H1 (cell line): ENCODE data around the gene SPIB. TPM values are rescaled to one million over a fixed set of nuclear protein-coding genes. Genes with fewer than 3 reads are reported as not detected.

Source experiments
- CTCF ChIA-PET: fragments of 300-600 bp; sonication (Branson Sonifier 250); formaldehyde crosslinking; loops from one replicate; lab custom pipeline; 2021; ENCODE audit not compliant: partially characterized antibody; lab: Charles Lee
- POLR2A ChIA-PET: fragments of 300-600 bp; sonication (Branson Sonifier 250); formaldehyde crosslinking; loops from one replicate; lab custom pipeline; 2021; ENCODE audit warnings: inconsistent platforms; ENCODE audit not compliant: partially characterized antibody; lab: Charles Lee
- DNase-seq, 2 experiments: peaks; one replicate each; pipeline versions ENCODE4 v3.0.0 to v3.0.0-alpha.2; 2010 to 2022; ENCODE audit warnings: low spot score in 2 of 2, low read depth in 1 of 2, mixed read lengths in 1 of 2
- FAIRE-seq: peaks from 2 replicates; lab custom pipeline; 2011; peaks lifted over from hg19 to GRCh38; lab: Jason Lieb, UNC
- H2AFZ ChIP-seq: 2 replicates; pipeline ENCODE4 v1.8.1; 2012; ENCODE audit warnings: low read length, inconsistent platforms
- H2AK5ac ChIP-seq: 2 replicates; pipeline ENCODE4 v1.6.1; 2013; ENCODE audit warnings: low read depth, low read length
- H2BK120ac ChIP-seq: replicated peaks from 2 replicates; pipeline ENCODE3; 2013; ENCODE audit warnings: low read depth, low read length, inconsistent platforms
- H2BK12ac ChIP-seq: 2 replicates; pipeline ENCODE4 v1.6.1; 2013; ENCODE audit warnings: low read depth, low read length
- H2BK15ac ChIP-seq: 2 replicates; pipeline ENCODE4 v1.6.1; 2013; ENCODE audit warnings: low read length
- H2BK20ac ChIP-seq: 2 replicates; pipeline ENCODE4 v1.6.1; 2013; ENCODE audit warnings: low read length
- H2BK5ac ChIP-seq: 2 replicates; pipeline ENCODE4 v1.6.1; 2013; ENCODE audit warnings: low read depth, low read length
- H3K14ac ChIP-seq: 2 replicates; pipeline ENCODE4 v1.6.1; 2013; ENCODE audit warnings: inconsistent platforms; ENCODE audit not compliant: insufficient read length
- H3K18ac ChIP-seq: 2 replicates; pipeline ENCODE4 v1.6.1; 2013; ENCODE audit warnings: low read length; ENCODE audit errors: extremely low read depth
- H3K23ac ChIP-seq: 2 replicates; pipeline ENCODE4 v1.6.1; 2013; ENCODE audit warnings: inconsistent platforms; ENCODE audit not compliant: insufficient read length
- H3K23me2 ChIP-seq: 2 replicates; pipeline ENCODE4 v1.6.1; 2013; ENCODE audit warnings: low read depth, low read length
- H3K27ac ChIP-seq: 2 replicates; pipeline ENCODE4 v1.6.1; 2011; ENCODE audit warnings: low read depth, low read length, inconsistent platforms
- H3K27me3 ChIP-seq, 4 experiments: replicated peaks in 1 of 4; 1 replicate in 1 of 4; 2 replicates in 3 of 4; pipeline versions ENCODE4 v1.6.1 to v1.8.1; 2011 to 2013; ENCODE audit warnings: low read length in 3 of 4, mild to moderate bottlenecking in 3 of 4, inconsistent platforms in 2 of 4, mixed read lengths in 2 of 4, moderate library complexity in 1 of 4; ENCODE audit not compliant: control insufficient read depth in 3 of 4, insufficient read depth in 3 of 4; ENCODE audit errors: extremely low read depth in 1 of 4
- H3K36me3 ChIP-seq, 4 experiments: 2 replicates each; pipeline versions ENCODE4 v1.6.1 to v1.8.1; 2011 to 2013; ENCODE audit warnings: mild to moderate bottlenecking in 4 of 4, low read length in 3 of 4, moderate library complexity in 2 of 4, control low read depth in 1 of 4, inconsistent platforms in 1 of 4; ENCODE audit not compliant: insufficient read depth in 4 of 4, control insufficient read depth in 2 of 4
- H3K4ac ChIP-seq: replicated peaks from 2 replicates; pipeline ENCODE3; 2013; ENCODE audit warnings: low read length, low read depth, mixed read lengths, inconsistent platforms; ENCODE audit not compliant: insufficient read length
- H3K4me1 ChIP-seq, 4 experiments: replicated peaks in 1 of 4; 1 replicate in 1 of 4; 2 replicates in 3 of 4; pipeline versions ENCODE4 v1.6.1 to v1.8.1; 2011 to 2013; ENCODE audit warnings: low read length in 3 of 4, inconsistent platforms in 2 of 4, mixed read lengths in 1 of 4; ENCODE audit not compliant: insufficient read depth in 4 of 4, control insufficient read depth in 3 of 4
- H3K4me2 ChIP-seq, 2 experiments: 2 replicates each; pipeline versions ENCODE4 v1.6.1 to v1.8.1; 2011 to 2013; ENCODE audit warnings: low read depth in 2 of 2, low read length in 2 of 2, control low read depth in 1 of 2, inconsistent platforms in 1 of 2, mild to moderate bottlenecking in 1 of 2; ENCODE audit not compliant: insufficient read depth in 1 of 2
- H3K4me3 ChIP-seq, 4 experiments: fragments of 200-600, 300-600 bp in 1 of 4; sonication (generic), shearing (Covaris generic), sonication (Bioruptor Twin) in 1 of 4; 2 replicates each; pipeline versions ENCODE4 v1.5.1 to v1.8.1; 2011 to 2016; ENCODE audit warnings: low read length in 4 of 4, low read depth in 3 of 4, control low read depth in 2 of 4, inconsistent platforms in 2 of 4, mild to moderate bottlenecking in 2 of 4, mixed read lengths in 1 of 4, moderate library complexity in 1 of 4; ENCODE audit not compliant: insufficient read depth in 2 of 4; ENCODE audit errors: extremely low read depth in 1 of 4
- H3K56ac ChIP-seq: replicated peaks from 2 replicates; pipeline ENCODE3; 2013; ENCODE audit warnings: low read depth, mild to moderate bottlenecking, mixed read lengths, low read length, inconsistent platforms; ENCODE audit not compliant: insufficient read length
- H3K79me1 ChIP-seq: 2 replicates; pipeline ENCODE4 v1.6.1; 2013; ENCODE audit warnings: low read depth, low read length, control low read depth
- H3K79me2 ChIP-seq, 2 experiments: 2 replicates each; pipeline versions ENCODE4 v1.6.1 to v1.8.1; 2012 to 2013; ENCODE audit warnings: low read length in 2 of 2, mild to moderate bottlenecking in 2 of 2, inconsistent platforms in 1 of 2; ENCODE audit not compliant: insufficient read depth in 2 of 2, control insufficient read depth in 1 of 2
- H3K9ac ChIP-seq, 4 experiments: replicated peaks in 1 of 4; 1 replicate in 1 of 4; 2 replicates in 3 of 4; pipeline versions ENCODE4 v1.6.1 to v1.8.1; 2011 to 2013; ENCODE audit warnings: low read depth in 3 of 4, low read length in 3 of 4, control low read depth in 2 of 4, mild to moderate bottlenecking in 2 of 4, moderate library complexity in 2 of 4, inconsistent platforms in 1 of 4; ENCODE audit errors: extremely low read depth in 1 of 4
- H3K9me3 ChIP-seq, 2 experiments: 2 replicates each; pipeline versions ENCODE4 v1.6.1 to v1.8.1; 2012 to 2013; ENCODE audit warnings: mild to moderate bottlenecking in 2 of 2, moderate library complexity in 2 of 2, control low read depth in 1 of 2, inconsistent platforms in 1 of 2, low read depth in 1 of 2, low read length in 1 of 2, mixed read lengths in 1 of 2; ENCODE audit not compliant: insufficient read depth in 2 of 2
- H4K20me1 ChIP-seq, 2 experiments: replicated peaks in 1 of 2; 2 replicates each; pipeline versions ENCODE3 to v1.8.1; 2011 to 2013; ENCODE audit warnings: inconsistent platforms in 2 of 2, low read length in 2 of 2, mild to moderate bottlenecking in 1 of 2; ENCODE audit not compliant: insufficient read depth in 2 of 2, control insufficient read depth in 1 of 2
- H4K5ac ChIP-seq: 2 replicates; pipeline ENCODE4 v1.6.1; 2013; ENCODE audit warnings: low read length, low read depth, mixed read lengths, inconsistent platforms; ENCODE audit not compliant: insufficient read length
- H4K8ac ChIP-seq: 2 replicates; pipeline ENCODE4 v1.8.0; 2013; ENCODE audit warnings: mild to moderate bottlenecking, moderate library complexity, low read length, inconsistent platforms; ENCODE audit not compliant: insufficient read depth; ENCODE audit errors: extremely low read depth
- H4K91ac ChIP-seq: replicated peaks from 2 replicates; pipeline ENCODE3; 2013; ENCODE audit warnings: low read length, mixed read lengths, inconsistent platforms; ENCODE audit not compliant: insufficient read length
- ASH2L ChIP-seq: fragments of 200-600, 300-600 bp; sonication (generic); IDR thresholded peaks from one replicate; pipeline ENCODE4 v1.7.1; 2017; ENCODE audit warnings: low read length
- BCL11A ChIP-seq, 2 experiments: IDR thresholded peaks; one replicate each; pipeline ENCODE4 v1.6.1; 2011; ENCODE audit warnings: low read depth in 2 of 2, low read length in 2 of 2, mild to moderate bottlenecking in 2 of 2
- POLR2AphosphoS5 ChIP-seq: IDR thresholded peaks from 2 replicates; pipeline ENCODE4 v1.6.1; 2011; ENCODE audit warnings: low read depth, low read length
- SUZ12 ChIP-seq: fragments of 200-600 bp; sonication (generic); IDR thresholded peaks from 2 replicates; pipeline ENCODE4 v1.6.1; 2012; ENCODE audit warnings: mild to moderate bottlenecking, inconsistent platforms, low read length, moderate library complexity, mixed read lengths
- TBP ChIP-seq: IDR thresholded peaks from 2 replicates; pipeline ENCODE4 v1.6.1; 2011; ENCODE audit warnings: low read depth, low read length, improper control_type of control experiment
- ZNF274 ChIP-seq: IDR thresholded peaks from 2 replicates; pipeline ENCODE4 v1.7.0; 2012; ENCODE audit warnings: low read length, borderline replicate concordance; ENCODE audit errors: extremely low read depth
- WGBS, 2 experiments: shearing (Covaris generic) in 1 of 2; methylation state at CpG; one replicate each; pipeline versions ENCODE4 v1.1.6 to v1.1.7; 2013 to 2015; ENCODE audit warnings: low lambda C conversion rate in 2 of 2, mixed read lengths in 2 of 2, inconsistent platforms in 1 of 2, low coverage in 1 of 2, missing lambda C conversion rate in 1 of 2; ENCODE audit not compliant: insufficient replicate concordance in 2 of 2, insufficient coverage in 1 of 2, insufficient read length in 1 of 2; ENCODE audit errors: extremely low coverage in 1 of 2, missing lambda C conversion rate in 1 of 2; 5-methylcytosine and 5-hydroxymethylcytosine counted together
- polyA plus RNA-seq, 7 experiments: library from polyadenylated mRNA; depleted of rRNA in 3 of 7; stranded (reverse) in 5 of 7; unstranded in 2 of 7; fragments of >200 nt in 5 of 7; fragments of 200-250 nt in 2 of 7; gene quantifications; 1 replicate in 5 of 7; 2 replicates in 1 of 7; 4 replicates in 1 of 7; pipeline versions ENCODE4 v1.2.1 to v1.2.3, GENCODE V29; 2011 to 2013; ENCODE audit warnings: missing spikeins in 2 of 7, mixed read lengths in 2 of 7
- total RNA-seq: library from RNA; stranded (reverse); fragmentation: NEBNext Ultra II Directional; extraction: Animal tissue kit (Norgen Biotek cat#: 25700); gene quantifications from 2 replicates; pipeline ENCODE4 v1.2.1, GENCODE V29; 2021

The SPIB gene
- total and polyA plus RNA-seq, 2 of the 8 experiments (the other 6 are each of a cell fraction or from before 2014, with no cell fraction given), result 11.1 to 17.4 TPM

- Histone ChIP-seq H2BK15ac (no peak overlapping the region), H3K4ac (no peak overlapping the region), H4K91ac (no peak overlapping the region), H4K20me1 (peaks cover 7 to 8% of the 10 kb centered on the region in 2 experiments), H3K4me2 (no peak overlapping the region), H3K23me2 (peaks cover 2% of the 10 kb centered on the region; the same call in 1 of the 2 replicates), H3K27me3 (no peaks in the 10 kb centered on the region; a peak in 2 of 7 replicates), H3K9me3 (peaks cover 3 to 9% of the 10 kb centered on the region in 2 experiments; a peak in 3 of 4 replicates), H3K79me2 (peaks cover 4 to 16% of the 10 kb centered on the region in 2 experiments; a peak in 3 of 4 replicates), H2AK5ac (no peak overlapping the region), H3K56ac (no peak overlapping the region), H2BK12ac (no peak overlapping the region), H2BK120ac (no peak overlapping the region), H3K9ac (no peak overlapping the region), H3K79me1 (peaks cover 10% of the 10 kb centered on the region), H3K36me3 (peaks cover 2 to 51% (median 12%) of the 10 kb centered on the region in 4 experiments; a peak in 6 of 8 replicates), H3K4me3 (no peak overlapping the region), H3K4me1 (no peaks in the 10 kb centered on the region), H3K23ac (no peak overlapping the region), H2BK20ac (no peak overlapping the region), H3K14ac (no peak overlapping the region), H3K27ac (no peak overlapping the region), H2AFZ (no peak overlapping the region), H2BK5ac (no peak overlapping the region), H4K5ac (no peak overlapping the region), H4K8ac (no peak overlapping the region; the same call in 1 of the 2 replicates), H3K18ac (no peak overlapping the region)
- WGBS, 2 experiments, result 92% methylated on average over 16 of the region's 16 CpGs; no CpG with 5 or more reads in 1 of the 2 experiments
- ChIA-PET POLR2A (interaction anchor here (1.2 to 2.5 kb wide), 7 partner anchors 14 to 111 kb away, joined by 3 to 8 read pairs (median 4); partner anchors contain the start of genes JOSD2 and POLD1), CTCF (interaction anchor here (1.0 to 2.6 kb wide), 23 partner anchors 8 to 221 kb away, joined by 3 to 18 read pairs (median 6); partner anchors contain the start of gene JOSD2)
- DNase-seq, result no peak
- TF ChIP-seq TBP, result no peak
- no peak for TF ChIP-seq BCL11A (IDR thresholded peaks at IDR 0.05; ENCODE audit: low read depth in 2 of 2, low read length in 2 of 2)
- no peak for TF ChIP-seq POLR2AphosphoS5
- TF ChIP-seq SUZ12, result no peak
- TF ChIP-seq ASH2L, result no peak
- TF ChIP-seq ZNF274, result no peak
- no peak for FAIRE-seq
These were observed 61.1 kb downstream of the SPIB start for GRCh38 chr19:50479761-50480251.
